ENCODE measurements around the gene DAP.

Gene DAP

GRCh38 chr5:10658265-10658664 lies 102.8 kb downstream of the DAP start:
- no peak overlapping the region for H3K27ac ChIP-seq (ENCODE audit: insufficient read depth in 1 of 2, low read depth in 1 of 2, low read length in 2 of 2, poor library complexity in 1 of 2, severe bottlenecking in 2 of 2)
- no peak for DNase-seq
- ChIA-PET POLR2A (no interaction called here), CTCF (interaction anchor here (0.9 kb wide), 1 partner anchor 18 kb away, joined by 3 read pairs; no protein-coding TSS in a partner anchor)
- no peaks in the 10 kb centered on the region for H3K4me1 ChIP-seq (ENCODE audit: control extremely low read depth in 1 of 4, control insufficient read depth in 4 of 4, insufficient read depth in 4 of 4, low read length in 3 of 4)
- H3K9me3 ChIP-seq (ENCODE audit: control extremely low read depth in 1 of 5, control insufficient read depth in 4 of 5, insufficient read depth in 2 of 5, low read depth in 1 of 5, low read length in 4 of 5), result no peaks in the 10 kb centered on the region
- peaks cover 2 to 23% (median 11%) of the 10 kb centered on the region in 4 experiments for H3K36me3 ChIP-seq (ENCODE audit: control insufficient read depth in 4 of 4, insufficient read depth in 4 of 4, low read length in 3 of 4)
- no peak overlapping the region for H3K4me3 ChIP-seq (ENCODE audit: control insufficient read depth in 1 of 7, extremely low read depth in 1 of 7, insufficient read depth in 4 of 7, low read depth in 2 of 7, low read length in 6 of 7)
- H3K27me3 ChIP-seq (replicated peaks in 2 of 5; ENCODE audit: control insufficient read depth in 4 of 5, insufficient read depth in 5 of 5, low read length in 4 of 5), result no peaks in the 10 kb centered on the region
- 100% methylated on average over 2 of the region's 4 CpGs for WGBS (ENCODE audit: insufficient coverage)

GRCh38 chr5:10655972-10656830 lies 104.8 kb downstream of the DAP start:
- Histone ChIP-seq H3K27ac (ENCODE audit: insufficient read depth in 1 of 2, low read depth in 1 of 2, low read length in 2 of 2, poor library complexity in 1 of 2, severe bottlenecking in 2 of 2) (no peak overlapping the region), H3K9me3 (ENCODE audit: control extremely low read depth in 1 of 5, control insufficient read depth in 4 of 5, insufficient read depth in 2 of 5, low read depth in 1 of 5, low read length in 4 of 5) (no peaks in the 10 kb centered on the region), H3K27me3 (replicated peaks in 2 of 5; ENCODE audit: control insufficient read depth in 4 of 5, insufficient read depth in 5 of 5, low read length in 4 of 5) (no peaks in the 10 kb centered on the region), H3K36me3 (ENCODE audit: control insufficient read depth in 4 of 4, insufficient read depth in 4 of 4, low read length in 3 of 4) (peaks cover 2 to 39% (median 20%) of the 10 kb centered on the region in 4 experiments), H3K4me3 (ENCODE audit: control insufficient read depth in 1 of 7, extremely low read depth in 1 of 7, insufficient read depth in 4 of 7, low read depth in 2 of 7, low read length in 6 of 7) (no peak overlapping the region), H3K4me1 (ENCODE audit: control extremely low read depth in 1 of 4, control insufficient read depth in 4 of 4, insufficient read depth in 4 of 4, low read length in 3 of 4) (no peaks in the 10 kb centered on the region)
- POLR2A ChIA-PET, result no interaction called here
- CTCF ChIA-PET, result no interaction called here
- DNase-seq, result no peak
- 95% methylated on average over 18 of the region's 18 CpGs for WGBS (ENCODE audit: insufficient coverage)

DNA sequence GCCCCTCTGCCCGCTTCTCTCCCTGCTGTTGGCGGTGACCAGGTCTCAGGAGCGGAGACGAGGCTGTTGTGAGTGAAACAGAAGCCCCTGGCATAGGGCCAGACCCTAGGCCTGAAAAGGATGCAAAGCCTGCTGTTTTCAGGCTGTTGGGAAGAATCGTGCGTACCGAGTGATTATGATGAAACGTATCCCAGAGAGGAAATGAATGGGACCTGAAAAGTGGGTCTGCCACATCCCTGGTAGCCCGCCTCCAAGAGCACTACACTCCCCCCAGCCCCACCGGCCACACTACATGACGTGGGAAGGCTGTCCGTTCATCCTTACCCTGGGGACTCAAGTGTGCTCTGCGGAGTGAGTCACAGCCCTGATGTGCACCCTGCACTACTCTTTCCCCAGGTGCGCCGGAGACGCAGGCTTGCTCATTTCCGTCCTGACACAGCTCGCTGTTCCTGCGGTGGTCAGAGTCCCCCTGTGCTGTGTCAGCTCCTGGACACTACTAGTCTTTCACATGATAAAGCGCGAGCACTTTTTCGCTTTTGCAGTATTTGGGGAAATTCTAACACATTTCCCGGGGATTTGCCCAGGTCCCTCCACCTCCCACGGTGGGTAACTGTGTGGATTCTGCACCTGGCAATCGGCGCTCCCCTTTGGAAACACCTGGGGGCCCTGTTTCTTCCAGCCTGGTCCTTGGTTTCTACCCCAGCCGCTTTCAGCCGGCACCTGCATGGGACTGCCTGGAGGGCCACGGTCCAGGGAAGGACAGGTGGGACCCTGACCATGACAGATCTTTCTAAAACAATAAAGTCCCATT lies 105.7 kb downstream of the DAP start:
- no peaks in the 10 kb centered on the region for H3K27me3 ChIP-seq (replicated peaks in 2 of 5; ENCODE audit: control insufficient read depth in 4 of 5, insufficient read depth in 5 of 5, low read length in 4 of 5)
- H3K27ac ChIP-seq (ENCODE audit: insufficient read depth in 1 of 2, low read depth in 1 of 2, low read length in 2 of 2, poor library complexity in 1 of 2, severe bottlenecking in 2 of 2), result no peak overlapping the region
- no peak for DNase-seq
- ChIA-PET CTCF (no interaction called here), POLR2A (no interaction called here)
- WGBS (ENCODE audit: insufficient coverage), result 94% methylated on average over 24 of the region's 29 CpGs
- no peaks in the 10 kb centered on the region for H3K4me1 ChIP-seq (ENCODE audit: control extremely low read depth in 1 of 4, control insufficient read depth in 4 of 4, insufficient read depth in 4 of 4, low read length in 3 of 4)
- H3K36me3 ChIP-seq (ENCODE audit: control insufficient read depth in 4 of 4, insufficient read depth in 4 of 4, low read length in 3 of 4), result peaks cover 2 to 41% (median 20%) of the 10 kb centered on the region in 4 experiments
- H3K9me3 ChIP-seq (ENCODE audit: control extremely low read depth in 1 of 5, control insufficient read depth in 4 of 5, insufficient read depth in 2 of 5, low read depth in 1 of 5, low read length in 4 of 5), result no peaks in the 10 kb centered on the region
- H3K4me3 ChIP-seq (ENCODE audit: control insufficient read depth in 1 of 7, extremely low read depth in 1 of 7, insufficient read depth in 4 of 7, low read depth in 2 of 7, low read length in 6 of 7), result no peak overlapping the region

GRCh38 chr5:10654566-10654965 lies 106.5 kb downstream of the DAP start:
- WGBS (ENCODE audit: insufficient coverage), result 97% methylated on average over 12 of the region's 13 CpGs
- Histone ChIP-seq H3K27ac (ENCODE audit: insufficient read depth in 1 of 2, low read depth in 1 of 2, low read length in 2 of 2, poor library complexity in 1 of 2, severe bottlenecking in 2 of 2) (no peak overlapping the region), H3K4me3 (ENCODE audit: control insufficient read depth in 1 of 7, extremely low read depth in 1 of 7, insufficient read depth in 4 of 7, low read depth in 2 of 7, low read length in 6 of 7) (no peak overlapping the region), H3K4me1 (ENCODE audit: control extremely low read depth in 1 of 4, control insufficient read depth in 4 of 4, insufficient read depth in 4 of 4, low read length in 3 of 4) (no peaks in the 10 kb centered on the region), H3K27me3 (replicated peaks in 2 of 5; ENCODE audit: control insufficient read depth in 4 of 5, insufficient read depth in 5 of 5, low read length in 4 of 5) (no peaks in the 10 kb centered on the region), H3K9me3 (ENCODE audit: control extremely low read depth in 1 of 5, control insufficient read depth in 4 of 5, insufficient read depth in 2 of 5, low read depth in 1 of 5, low read length in 4 of 5) (no peaks in the 10 kb centered on the region), H3K36me3 (ENCODE audit: control insufficient read depth in 4 of 4, insufficient read depth in 4 of 4, low read length in 3 of 4) (peaks cover 2 to 45% (median 24%) of the 10 kb centered on the region in 4 experiments)
- no peak for DNase-seq
- ChIA-PET POLR2A (no interaction called here), CTCF (no interaction called here)

- Histone ChIP-seq H3K27ac (ENCODE audit: insufficient read depth in 1 of 2, low read depth in 1 of 2, low read length in 2 of 2, poor library complexity in 1 of 2, severe bottlenecking in 2 of 2) (no peak overlapping the region), H3K36me3 (ENCODE audit: control insufficient read depth in 4 of 4, insufficient read depth in 4 of 4, low read length in 3 of 4) (peaks cover 2 to 45% (median 28%) of the 10 kb centered on the region in 4 experiments), H3K9me3 (ENCODE audit: control extremely low read depth in 1 of 5, control insufficient read depth in 4 of 5, insufficient read depth in 2 of 5, low read depth in 1 of 5, low read length in 4 of 5) (no peaks in the 10 kb centered on the region), H3K4me1 (ENCODE audit: control extremely low read depth in 1 of 4, control insufficient read depth in 4 of 4, insufficient read depth in 4 of 4, low read length in 3 of 4) (no peaks in the 10 kb centered on the region), H3K27me3 (replicated peaks in 2 of 5; ENCODE audit: control insufficient read depth in 4 of 5, insufficient read depth in 5 of 5, low read length in 4 of 5) (no peaks in the 10 kb centered on the region), H3K4me3 (ENCODE audit: control insufficient read depth in 1 of 7, extremely low read depth in 1 of 7, insufficient read depth in 4 of 7, low read depth in 2 of 7, low read length in 6 of 7) (no peak overlapping the region)
- no peak for DNase-seq
- ChIA-PET POLR2A (no interaction called here), CTCF (no interaction called here)
- 82% methylated on average over 10 of the region's 12 CpGs for WGBS (ENCODE audit: insufficient coverage)
Measured at GRCh38 chr5:10653751-10654400, 107.2 kb downstream of the DAP start.

GRCh38 chr5:10653043-10653442 lies 108.0 kb downstream of the DAP start:
- ChIA-PET CTCF (interaction anchor here (1.0 kb wide), 1 partner anchor 10 kb away, joined by 3 read pairs; no protein-coding TSS in a partner anchor), POLR2A (no interaction called here)
- no peak for DNase-seq
- H3K4me3 ChIP-seq (ENCODE audit: control insufficient read depth in 1 of 7, extremely low read depth in 1 of 7, insufficient read depth in 4 of 7, low read depth in 2 of 7, low read length in 6 of 7), result no peak overlapping the region
- H3K9me3 ChIP-seq (ENCODE audit: control extremely low read depth in 1 of 5, control insufficient read depth in 4 of 5, insufficient read depth in 2 of 5, low read depth in 1 of 5, low read length in 4 of 5), result no peaks in the 10 kb centered on the region
- no peak overlapping the region for H3K27ac ChIP-seq (ENCODE audit: insufficient read depth in 1 of 2, low read depth in 1 of 2, low read length in 2 of 2, poor library complexity in 1 of 2, severe bottlenecking in 2 of 2)
- no peaks in the 10 kb centered on the region for H3K4me1 ChIP-seq (ENCODE audit: control extremely low read depth in 1 of 4, control insufficient read depth in 4 of 4, insufficient read depth in 4 of 4, low read length in 3 of 4)
- no peaks in the 10 kb centered on the region for H3K27me3 ChIP-seq (replicated peaks in 2 of 5; ENCODE audit: control insufficient read depth in 4 of 5, insufficient read depth in 5 of 5, low read length in 4 of 5)
- 83% methylated on average over 2 of the region's 4 CpGs for WGBS (ENCODE audit: insufficient coverage)
- H3K36me3 ChIP-seq (ENCODE audit: control insufficient read depth in 4 of 4, insufficient read depth in 4 of 4, low read length in 3 of 4), result peaks cover 2 to 45% (median 28%) of the 10 kb centered on the region in 4 experiments

Measured in common myeloid progenitor, CD34-positive (primary cell).